Hematopoietic multipotent progenitor cell treated with erythropoietin and hydrocortisone succinate and interleukin-3 and kit ligand, for 17 days (in vitro differentiated cells): ENCODE measurements around the gene GRK2.
A peak's percentile ranks its signal among the peaks of the same experiment; 100 is the strongest.
"Not testable (repeated sequence)": the region's sequence is repeated elsewhere in the genome, so short reads cannot be mapped to it uniquely, and the experiment has no call there.

Experiments
- DNase-seq: peaks from one replicate; pipeline ENCODE4 v3.0.0-alpha.2; 2015; ENCODE audit warnings: low spot score

Gene GRK2

GRCh38 chr11:67312187-67313021 lies 46.1 kb downstream of the GRK2 start:
- peak; percentile 21 for DNase-seq

GRCh38 chr11:67313125-67313890 lies 47.0 kb downstream of the GRK2 start:
- no peak for DNase-seq

- DNase-seq: no peak
Observed at GRCh38 chr11:67314218-67314617, 47.9 kb downstream of the GRK2 start.

GRCh38 chr11:67315325-67315909 lies 49.1 kb downstream of the GRK2 start:
- no peak for DNase-seq

- DNase-seq: no peak
Observed at GRCh38 chr11:67316882-67317204, 50.6 kb downstream of the GRK2 start.

GRCh38 chr11:67317205-67317887 lies 51.1 kb downstream of the GRK2 start:
- DNase-seq: peak; percentile 100

- DNase-seq: no peak
Observed at GRCh38 chr11:67317888-67318555, 51.7 kb downstream of the GRK2 start.

- DNase-seq: not testable (repeated sequence)
Observed at GRCh38 chr11:67318876-67319275, 52.6 kb downstream of the GRK2 start.

GRCh38 chr11:67320011-67320410 lies 53.7 kb downstream of the GRK2 start:
- DNase-seq: no peak

GRCh38 chr11:67320691-67321090 lies 54.4 kb downstream of the GRK2 start:
- no peak for DNase-seq

GRCh38 chr11:67321313-67321871 lies 55.1 kb downstream of the GRK2 start:
- no peak for DNase-seq

- DNase-seq: no peak
Observed at GRCh38 chr11:67322049-67322448, 55.8 kb downstream of the GRK2 start.

GRCh38 chr11:67323526-67323925 lies 57.3 kb downstream of the GRK2 start:
- no peak for DNase-seq

- DNase-seq: no peak
Observed at GRCh38 chr11:67332081-67332691, 65.9 kb downstream of the GRK2 start.
